HG03025 (cell line): Measurements from ENCODE around the gene CEP85.

ENCODE experiments used
- ATAC-seq: cut with Tn5 transposase; IDR thresholded peaks from one replicate; pipeline ENCODE4 v1.9.1; 2021; ENCODE audit warnings: mild to moderate bottlenecking, moderate library complexity; ENCODE audit not compliant: unreplicated experiment, low FRiP score

Gene CEP85

GRCh38 chr1:26233903-26234643 is at the start of gene CEP85:
Gene CEP85 (plus strand): TSS chr1:26234200. CDS start chr1:26239784, 5,584 bp downstream.
- peak; percentile 85 for ATAC-seq

GRCh38 chr1:26184883-26185282 is 49.1 kb upstream of the CEP85 start:
- ATAC-seq: no peak

DNA sequence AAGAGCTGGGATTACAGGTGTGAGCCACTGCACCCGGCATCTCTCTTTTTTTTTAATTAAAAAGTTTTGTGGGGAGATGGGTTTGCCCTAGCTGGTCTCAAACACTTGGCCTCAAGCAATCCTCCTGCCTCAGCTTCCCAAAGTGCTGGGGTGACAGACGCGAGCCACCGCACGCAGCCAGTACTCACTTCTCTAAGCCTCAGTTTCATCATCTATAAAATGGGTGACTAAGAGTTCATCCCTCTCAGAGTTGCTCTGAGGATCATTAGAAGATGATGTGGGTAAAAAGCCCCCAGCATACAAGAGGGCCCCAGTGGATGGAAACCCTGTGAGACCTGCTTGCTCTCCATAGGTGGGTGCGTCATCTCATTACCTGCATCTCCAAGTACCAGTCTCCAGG is 46.1 kb upstream of the CEP85 start:
- ATAC-seq: no peak

- ATAC-seq: no peak
Measured at GRCh38 chr1:26188477-26188876, 45.5 kb upstream of the CEP85 start.

DNA sequence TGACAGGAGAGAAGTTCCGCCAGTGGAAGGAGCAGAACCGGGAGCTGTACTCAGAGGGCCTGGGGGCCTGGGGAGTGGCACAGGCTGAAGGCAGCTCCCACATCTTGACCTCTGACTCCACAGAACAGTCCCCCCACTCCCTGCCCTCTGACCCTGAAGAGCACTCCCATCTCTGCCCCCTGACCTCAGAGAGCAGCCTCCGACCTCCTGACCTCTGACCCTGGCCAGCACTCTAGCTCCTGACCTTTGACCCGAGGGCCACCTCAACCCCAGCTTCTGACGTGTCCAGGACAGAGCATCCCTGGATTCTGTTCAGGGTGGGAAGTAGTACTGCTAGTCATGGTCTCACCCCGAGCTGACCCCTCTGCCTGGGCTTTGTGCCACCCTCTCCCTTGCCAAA is 44.7 kb upstream of the CEP85 start:
- no peak for ATAC-seq

DNA sequence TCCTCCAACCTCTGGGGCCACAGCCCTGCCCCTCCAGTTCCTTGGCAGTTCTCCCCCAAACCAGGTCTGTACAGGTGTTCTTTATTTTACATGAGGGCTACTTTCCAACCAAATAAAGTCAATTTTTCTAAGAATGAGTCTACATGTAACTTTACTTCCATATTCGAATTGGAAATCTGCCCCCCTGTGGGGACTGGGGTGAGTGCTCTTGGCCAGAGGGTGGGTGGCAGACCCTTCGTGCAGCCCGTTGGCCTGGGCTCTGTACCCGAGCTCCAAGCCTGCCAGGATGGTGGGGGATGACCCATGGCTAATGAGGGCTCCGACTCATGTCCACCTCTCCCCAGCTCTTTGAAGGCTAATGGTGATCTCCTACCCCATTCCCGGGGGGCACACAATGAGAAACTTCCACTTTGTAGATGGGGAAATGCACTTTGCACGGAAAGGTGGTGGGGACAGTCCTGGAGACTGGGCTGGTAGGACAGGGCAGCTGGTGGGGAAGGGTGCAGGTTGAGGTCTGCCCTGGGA is 44.2 kb upstream of the CEP85 start:
- no peak for ATAC-seq

GRCh38 chr1:26190373-26190987 is 43.5 kb upstream of the CEP85 start, which contains the start of gene CATSPER4:
Gene CATSPER4 (plus strand): TSS chr1:26190602. CDS start chr1:26190628, 26 bp downstream.
- ATAC-seq: no peak

DNA sequence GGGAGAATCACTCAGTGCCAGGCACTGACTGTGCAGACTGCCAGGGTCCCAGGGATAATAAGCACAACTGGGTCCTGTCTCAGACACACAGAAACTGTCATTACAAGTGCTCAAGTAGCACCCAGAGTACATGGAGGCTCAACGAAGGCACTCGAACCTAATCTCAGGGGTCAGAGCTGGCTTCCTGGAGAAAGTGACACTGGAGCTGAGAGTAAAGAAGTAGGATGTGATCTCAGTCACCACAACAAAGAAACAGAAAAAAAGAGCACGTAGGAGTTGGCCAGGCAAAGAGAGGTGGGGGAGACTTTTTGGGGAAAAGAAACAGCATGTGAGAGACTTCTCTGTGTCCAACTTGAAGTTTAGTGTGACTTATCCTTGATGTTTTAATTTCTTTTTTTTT is 42.3 kb upstream of the CEP85 start:
- no peak for ATAC-seq

- ATAC-seq: no peak
Measured at GRCh38 chr1:26195805-26196204, 38.2 kb upstream of the CEP85 start.

DNA sequence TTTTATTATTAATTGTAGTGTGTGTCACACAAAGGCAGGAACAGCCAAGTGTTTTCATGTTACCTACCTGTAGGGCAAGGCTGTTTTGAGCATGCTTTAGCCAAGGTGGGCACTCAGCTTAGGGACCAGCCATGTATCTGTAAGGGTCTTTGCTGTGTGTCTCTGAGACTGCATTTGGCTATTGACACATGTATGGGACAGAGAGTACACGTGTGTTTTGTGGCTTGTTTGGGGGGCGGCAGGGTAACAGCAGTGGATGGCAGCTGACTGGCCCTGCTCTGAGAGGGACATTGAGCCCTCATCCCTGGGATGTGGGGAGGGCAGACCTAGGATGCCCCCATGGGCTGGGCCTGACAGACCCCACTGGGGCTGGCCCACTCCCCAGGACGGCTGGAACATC is 36.7 kb upstream of the CEP85 start:
- ATAC-seq: no peak

DNA sequence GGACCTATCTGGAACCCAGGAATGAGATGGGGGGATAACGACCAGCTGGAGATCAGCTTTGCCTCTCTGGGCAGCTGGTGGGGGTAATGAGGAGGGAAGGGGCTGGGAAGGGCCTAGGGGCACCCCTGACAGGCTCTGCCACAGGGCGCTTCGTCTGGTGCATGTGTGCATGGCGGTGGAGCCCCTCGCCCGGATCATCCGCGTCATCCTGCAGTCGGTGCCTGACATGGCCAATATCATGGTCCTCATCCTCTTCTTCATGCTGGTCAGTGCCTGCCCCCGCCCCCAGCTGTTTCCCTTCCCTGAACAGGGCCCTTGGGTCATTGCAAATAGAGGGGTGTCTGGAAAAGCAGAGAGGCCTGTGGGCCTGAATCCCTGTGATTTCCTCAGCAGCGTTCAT is 36.2 kb upstream of the CEP85 start:
- ATAC-seq: no peak

DNA sequence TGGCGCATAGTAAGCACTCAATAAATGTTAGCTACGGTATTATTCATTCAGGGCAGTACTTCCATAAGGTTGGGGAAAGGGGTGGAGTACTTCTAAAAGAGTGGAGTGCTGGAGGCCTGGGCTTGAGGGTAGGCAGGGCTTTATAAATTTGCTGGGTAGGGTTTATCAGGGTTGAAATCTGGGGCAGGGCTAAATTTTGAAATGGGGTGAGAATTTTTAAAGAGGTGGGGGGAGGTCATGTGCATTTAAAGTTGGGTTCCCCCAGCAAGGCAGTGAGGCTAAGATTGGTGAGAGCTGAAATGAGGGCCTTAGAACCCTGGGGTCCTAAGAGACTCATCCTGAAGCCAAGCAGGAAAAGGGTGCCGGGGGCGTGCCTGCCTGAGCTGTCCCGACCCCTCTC is 33.6 kb upstream of the CEP85 start:
- no peak for ATAC-seq

DNA sequence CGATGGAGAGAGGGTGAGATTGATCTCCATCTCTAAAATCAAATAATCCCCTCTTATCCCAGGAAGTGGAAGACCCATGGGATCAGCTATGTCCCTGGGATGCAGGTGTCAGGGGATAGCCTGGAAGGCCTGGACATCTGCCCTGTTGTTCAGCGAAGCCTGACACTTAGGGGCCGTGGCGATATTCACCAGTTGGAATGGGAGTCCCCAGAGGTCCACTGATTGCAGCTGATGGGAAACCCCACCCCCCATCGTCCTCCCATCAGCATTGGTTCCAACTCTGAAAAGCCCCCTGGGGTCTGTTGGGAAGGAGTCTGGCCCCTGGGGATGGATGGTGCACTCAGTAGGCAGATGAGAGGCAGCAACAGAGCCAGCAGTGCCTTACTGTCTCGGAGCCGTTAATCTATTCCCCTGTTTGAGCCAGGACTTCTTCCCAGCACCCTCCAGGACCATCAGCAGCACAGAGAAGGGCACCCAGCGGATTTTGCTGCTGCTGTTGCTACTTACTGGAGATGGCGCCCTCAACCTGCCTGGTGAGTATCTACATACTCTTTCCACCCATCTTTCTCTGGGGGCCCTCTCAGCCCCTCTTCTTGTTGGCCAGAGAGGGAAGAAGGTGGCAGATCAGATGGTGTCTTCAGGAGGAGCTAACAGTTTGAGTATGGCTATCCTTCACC is 30.2 kb upstream of the CEP85 start:
- ATAC-seq: no peak

DNA sequence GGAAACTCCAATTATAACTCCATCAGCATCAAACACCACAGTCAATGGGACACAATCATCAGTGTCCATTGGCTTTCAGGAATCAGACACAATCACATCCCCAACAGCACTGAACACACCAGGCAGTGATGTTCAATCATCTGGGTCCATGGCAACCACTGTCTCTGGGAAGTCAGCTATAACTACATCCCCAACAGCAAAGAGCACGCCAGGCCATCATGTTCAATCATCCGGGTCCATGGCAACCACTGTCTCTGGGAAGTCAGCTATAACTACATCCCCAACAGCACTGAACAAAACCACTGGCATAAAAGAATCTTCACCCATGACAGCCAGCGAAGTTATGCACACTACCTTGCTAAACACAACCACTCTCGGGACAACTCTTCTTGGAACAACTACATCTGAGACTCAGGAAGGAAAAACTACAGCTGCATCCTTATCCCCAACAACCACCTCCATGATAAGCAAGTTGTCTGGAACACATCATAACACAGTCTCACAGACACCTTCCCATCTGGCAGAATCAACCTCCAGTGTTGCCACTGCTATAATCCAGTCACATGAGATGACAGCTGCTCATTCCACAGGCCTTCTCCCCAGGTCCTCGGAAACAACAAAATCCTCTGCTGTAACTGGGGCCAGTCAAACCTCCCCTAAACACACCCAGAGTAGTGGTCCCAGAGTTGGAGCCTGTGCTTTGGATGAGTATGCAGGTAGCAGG is 23.7 kb upstream of the CEP85 start:
- ATAC-seq: no peak

DNA sequence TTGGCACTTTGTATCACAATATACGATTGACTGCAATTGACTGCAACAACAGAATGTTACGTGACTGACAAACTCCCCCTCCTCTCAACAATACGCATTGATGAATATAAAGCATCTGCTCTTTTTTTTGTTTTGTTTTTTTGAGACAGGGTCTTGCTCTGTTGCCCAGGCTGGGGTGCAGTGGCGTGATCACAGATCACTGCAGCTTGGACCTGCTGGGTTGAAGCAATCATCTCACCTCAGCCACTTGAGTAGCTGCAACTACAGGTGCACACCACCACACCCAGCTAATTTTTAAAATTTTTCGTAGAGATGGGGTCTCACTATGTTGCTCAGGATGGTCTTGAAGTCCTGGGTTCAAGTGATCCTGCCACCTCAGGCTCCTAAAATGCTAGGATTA is 21.3 kb upstream of the CEP85 start:
- no peak for ATAC-seq

DNA sequence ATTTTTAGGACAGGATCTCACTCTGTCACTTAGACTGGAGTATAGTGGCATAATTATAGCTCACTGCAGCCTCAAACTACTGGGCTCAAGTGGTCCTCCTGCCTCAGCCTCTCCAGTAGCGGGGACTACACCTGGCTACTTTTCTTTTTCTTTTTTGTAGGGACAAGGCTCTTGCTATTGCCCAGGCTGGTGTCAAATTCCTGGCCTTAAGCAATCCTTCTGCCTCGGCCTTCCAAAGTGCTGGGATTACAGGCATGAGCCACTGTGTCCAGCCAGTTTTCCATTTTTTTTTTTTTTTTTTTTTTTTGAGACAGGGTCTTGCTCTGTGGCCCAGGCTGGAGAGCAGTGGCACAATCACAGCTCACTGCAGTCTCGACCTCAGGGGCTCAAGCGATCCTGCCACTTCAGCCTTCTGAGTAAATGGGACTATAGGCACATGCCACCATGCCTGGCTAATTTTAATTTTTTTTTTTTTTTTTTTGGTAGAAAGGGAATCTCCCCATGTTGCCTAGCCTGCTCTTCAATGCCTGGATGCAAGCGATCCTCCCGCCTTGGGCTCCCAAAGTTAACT is 20.6 kb upstream of the CEP85 start:
- ATAC-seq: no peak

DNA sequence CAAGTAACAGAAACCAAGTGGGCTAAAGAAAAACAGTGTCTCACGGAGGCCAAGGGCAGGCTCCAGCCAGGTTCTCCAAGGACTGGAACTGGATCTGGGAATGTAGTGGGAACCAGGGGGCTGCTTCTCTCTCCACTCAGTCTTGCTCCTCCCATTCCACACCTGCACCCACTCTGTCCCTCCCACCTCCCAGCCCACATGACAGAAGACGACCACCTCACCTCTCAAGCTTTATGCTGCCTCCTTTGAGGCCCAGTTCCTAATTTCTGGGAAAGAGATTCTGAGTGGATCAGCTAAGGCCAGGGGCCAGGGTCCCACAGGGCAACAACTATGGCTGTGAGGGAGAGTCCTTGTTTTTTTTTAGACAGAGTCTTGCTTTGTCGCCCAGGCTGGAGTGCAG is 18.8 kb upstream of the CEP85 start:
- ATAC-seq: no peak

GRCh38 chr1:26218906-26219494 is 15.0 kb upstream of the CEP85 start:
- no peak for ATAC-seq

- ATAC-seq: no peak
Measured at GRCh38 chr1:26220199-26220912, 13.6 kb upstream of the CEP85 start.
